Pancreas (tissue), 10 donors: Measurements from ENCODE around the gene KCNH4. TPM values are rescaled to one million over a fixed set of nuclear protein-coding genes. Genes with fewer than 3 reads are reported as not detected.

ENCODE experiments used
- ATAC-seq, 4 donors: fragments of 200-7000 bp; cut with Tn5 transposase; one replicate each; pipeline versions ENCODE4 v1.8.0 to v1.9.1; 2020; ENCODE audit warnings: mild to moderate bottlenecking in 4 of 4, moderate library complexity in 4 of 4
- DNase-seq, 6 donors: peaks; one replicate each; pipeline ENCODE4 v3.0.0-alpha.2; 2020
- FAIRE-seq: peaks from 2 replicates; lab custom pipeline; 2012; peaks lifted over from hg19 to GRCh38; lab: Jason Lieb, UNC
- H3K27ac ChIP-seq, 4 donors: fragments of 200-600 bp; sonication (generic); 1 replicate in 3 of 4; 2 replicates in 1 of 4; pipeline versions ENCODE4 v1.5.0 to v1.8.0; 2020
- H3K27me3 ChIP-seq, 4 donors: fragments of 200-600 bp; one replicate each; pipeline ENCODE4 v1.8.0; 2021
- H3K36me3 ChIP-seq, 3 donors: fragments of 200-600 bp; sonication (generic) in 1 of 3; one replicate each; pipeline versions ENCODE4 v1.5.0 to v1.8.0; 2020 to 2021
- H3K4me1 ChIP-seq, 3 donors: fragments of 200-600 bp; one replicate each; pipeline ENCODE4 v1.8.0; 2021
- H3K4me3 ChIP-seq, 4 donors: fragments of 200-600 bp; sonication (generic) in 2 of 4; one replicate each; pipeline versions ENCODE4 v1.5.0 to v1.8.0; 2020 to 2021
- H3K9me3 ChIP-seq, 4 donors: fragments of 200-600 bp; one replicate each; pipeline ENCODE4 v1.8.0; 2021
- WGBS, 2 donors: extraction: QIAGEN DNeasy Blood & Tissue Kit; methylation state at CpG; one replicate each; pipeline ENCODE4 v1.1.7; 2013; 5-methylcytosine and 5-hydroxymethylcytosine counted together
- intact Hi-C, 3 donors: fragments of 100-400 bp; cut with DNase I; formaldehyde crosslinking; loops; one replicate each; pipeline versions ENCODE4 v1.11.1 to v1.14.2; 2022
- polyA plus RNA-seq, 2 donors: library from polyadenylated mRNA; stranded (reverse); fragments of 200-250 nt; gene quantifications; one replicate each; pipeline ENCODE4 v1.2.3, GENCODE V29; 2013
- total RNA-seq, 6 donors: library from RNA; stranded (reverse); fragmentation: NEBNext Ultra II Directional in 4 of 6; extraction: Animal tissue kit (Norgen Biotek cat#: 25700) in 4 of 6; gene quantifications; one replicate each; pipeline versions ENCODE4 v1.2.1 to v1.2.4, GENCODE V29; 2021 to 2023
- TF ChIP-seq, protein P1 (sequence below), 4 donors: fragments of 200-600 bp; sonication (generic) in 3 of 4; IDR thresholded peaks; one replicate each; pipeline versions ENCODE4 v1.5.0 to v1.8.0; 2021; ENCODE audit warnings: antibody characterized with exemption in 4 of 4
- donor health status: healthy with polysubstance abuse.
- donor health status: DM: no; HTN: no; CAD: no; lungs with moderate emphysema.
- donor health status: DM: no; HTN: no; CAD: no.
- donor health status: control.
- donor health status: control.
- donor health status: Bipolar disorder and iron deficiency.
- donor health status: DM: yes; HTN: yes; CAD: no.
- donor health status: DM: no; HTN: no; CAD: no.
- donor health status: DM: no; HTN: no; CAD: no.
- donor health status: DM: yes; HTN: yes; CAD: no.

Gene KCNH4
- total and polyA plus RNA-seq, 8 donors: 0.03 to 0.14 (median 0.08) TPM; not detected in 1

DNA sequence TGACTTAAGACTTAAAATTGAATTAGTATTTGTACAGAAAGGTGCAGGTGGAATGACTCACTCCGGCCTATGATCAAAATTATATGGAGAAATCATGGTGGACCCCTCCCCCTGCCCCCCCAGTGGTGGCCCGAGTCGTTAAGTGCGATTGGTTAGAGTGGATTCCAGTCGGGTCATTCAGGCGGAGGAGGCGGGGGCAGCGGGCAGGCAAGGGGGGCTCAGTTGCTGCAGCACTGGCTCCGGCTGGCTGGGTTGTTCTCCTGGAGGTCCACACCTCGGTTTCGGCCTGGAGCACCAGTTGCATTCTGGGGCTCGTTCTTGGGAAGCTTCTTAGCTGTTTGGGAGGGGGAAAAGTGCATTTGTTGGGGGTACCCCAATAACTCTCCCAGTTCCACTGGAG, 55.4 kb downstream of the KCNH4 start:
- peaks cover 9 to 13% (median 11%) of the 10 kb centered on the region in 3 donors for H3K4me1 ChIP-seq
- ATAC-seq (no peak), FAIRE-seq (no peak), DNase-seq (peak in 1 of 6 donors; percentile 20)
- intact Hi-C loops: no loop called here
- H3K4me3 ChIP-seq: no peak overlapping the region
- TF ChIP-seq, protein P1, sequence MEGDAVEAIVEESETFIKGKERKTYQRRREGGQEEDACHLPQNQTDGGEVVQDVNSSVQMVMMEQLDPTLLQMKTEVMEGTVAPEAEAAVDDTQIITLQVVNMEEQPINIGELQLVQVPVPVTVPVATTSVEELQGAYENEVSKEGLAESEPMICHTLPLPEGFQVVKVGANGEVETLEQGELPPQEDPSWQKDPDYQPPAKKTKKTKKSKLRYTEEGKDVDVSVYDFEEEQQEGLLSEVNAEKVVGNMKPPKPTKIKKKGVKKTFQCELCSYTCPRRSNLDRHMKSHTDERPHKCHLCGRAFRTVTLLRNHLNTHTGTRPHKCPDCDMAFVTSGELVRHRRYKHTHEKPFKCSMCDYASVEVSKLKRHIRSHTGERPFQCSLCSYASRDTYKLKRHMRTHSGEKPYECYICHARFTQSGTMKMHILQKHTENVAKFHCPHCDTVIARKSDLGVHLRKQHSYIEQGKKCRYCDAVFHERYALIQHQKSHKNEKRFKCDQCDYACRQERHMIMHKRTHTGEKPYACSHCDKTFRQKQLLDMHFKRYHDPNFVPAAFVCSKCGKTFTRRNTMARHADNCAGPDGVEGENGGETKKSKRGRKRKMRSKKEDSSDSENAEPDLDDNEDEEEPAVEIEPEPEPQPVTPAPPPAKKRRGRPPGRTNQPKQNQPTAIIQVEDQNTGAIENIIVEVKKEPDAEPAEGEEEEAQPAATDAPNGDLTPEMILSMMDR (IDR thresholded peaks at IDR 0.05): no peak
- H3K36me3 ChIP-seq: peaks cover 0 to 29% (median 11%) of the 10 kb centered on the region in 3 donors
- no peak overlapping the region for H3K27ac ChIP-seq
- no peaks in the 10 kb centered on the region for H3K27me3 ChIP-seq
- 83% methylated on average over 12 of the region's 12 CpGs for WGBS, 2 donors
- no peaks in the 10 kb centered on the region for H3K9me3 ChIP-seq

DNA sequence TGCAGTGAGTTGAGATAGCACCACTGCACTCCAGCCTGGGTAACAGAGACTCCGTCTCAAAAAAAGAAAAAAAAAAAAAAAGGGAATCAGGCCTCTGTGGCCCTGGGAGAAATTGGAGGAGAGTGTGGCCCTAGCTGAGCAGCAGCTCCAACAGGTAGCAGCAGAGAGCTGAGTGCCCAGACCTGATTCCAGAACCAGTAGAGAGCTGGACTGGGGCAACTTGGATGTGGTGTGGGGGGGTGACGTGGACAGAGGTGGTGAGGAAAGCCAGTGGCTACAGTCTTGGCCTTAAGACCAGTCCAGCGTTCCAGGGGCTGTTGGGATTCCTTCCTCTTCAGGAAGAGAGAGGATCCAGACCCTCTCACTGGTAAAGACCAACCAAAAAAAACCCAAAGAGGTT, 56.7 kb downstream of the KCNH4 start:
- H3K9me3 ChIP-seq: no peaks in the 10 kb centered on the region
- intact Hi-C loops: no loop called here
- no peak overlapping the region for H3K4me3 ChIP-seq
- H3K4me1 ChIP-seq: peaks cover 9 to 11% (median 9%) of the 10 kb centered on the region in 3 donors
- ATAC-seq (no peak), FAIRE-seq (no peak), DNase-seq (no peak)
- no peaks in the 10 kb centered on the region for H3K27me3 ChIP-seq
- WGBS, 2 donors: 85 to 95% methylated on average over 3 of the region's 3 CpGs
- H3K27ac ChIP-seq: no peak overlapping the region
- TF ChIP-seq, protein P1 (IDR thresholded peaks at IDR 0.05): no peak
- peaks cover 0 to 24% (median 7%) of the 10 kb centered on the region in 3 donors for H3K36me3 ChIP-seq

- Histone ChIP-seq H3K27ac (peak within 1 kb of the TSS; percentile 65 to 83 (median 79)), H3K4me1 (peaks cover 9 to 11% (median 9%) of the 10 kb centered on the region in 3 donors), H3K27me3 (no peaks in the 10 kb centered on the region), H3K4me3 (peak within 1 kb of the TSS in 3 of 4 donors; percentile 13 to 79 (median 36)), H3K9me3 (no peaks in the 10 kb centered on the region), H3K36me3 (peaks cover 0 to 10% (median 0%) of the 10 kb centered on the region in 3 donors)
- FAIRE-seq: no peak
- peak; percentile 84 to 89 (median 87) for ATAC-seq
- TF ChIP-seq, protein P1 (IDR thresholded peaks at IDR 0.05): no peak
- DNase-seq: peak; percentile 87 to 96 (median 92)
- intact Hi-C loops: no loop called here
- 35 to 43% methylated on average over 61 of the region's 61 CpGs for WGBS, 2 donors
These were observed 58.3 kb downstream of the KCNH4 start, which contains the start of gene HSPB9 for GRCh38 chr17:42122371-42123303. HSPB9 (plus strand) TSS chr17:42122804; CDS start chr17:42122851, 47 bp downstream.

GRCh38 chr17:42120770-42121769, 59.9 kb downstream of the KCNH4 start, which contains the start of gene KAT2A:
KAT2A (minus strand) TSS chr17:42121367; CDS start chr17:42121304, 63 bp downstream.
- Histone ChIP-seq H3K27ac (peak within 1 kb of the TSS; percentile 65 to 83 (median 79)), H3K9me3 (no peaks in the 10 kb centered on the region), H3K27me3 (no peaks in the 10 kb centered on the region), H3K36me3 (no peaks in the 10 kb centered on the region), H3K4me3 (peak within 1 kb of the TSS; percentile 41 to 85 (median 78)), H3K4me1 (peaks cover 9 to 15% (median 13%) of the 10 kb centered on the region in 3 donors)
- WGBS, 2 donors: 5 to 8% methylated on average over 41 to 57 of the region's 57 CpGs
- FAIRE-seq (no peak), ATAC-seq (peak; percentile 79 to 90 (median 85)), DNase-seq (peak; percentile 76 to 93 (median 84))
- TF ChIP-seq, protein P1 (IDR thresholded peaks at IDR 0.05): no peak
- intact Hi-C loops: no loop called here
